Gastrocnemius medialis (tissue), 4 donors: Measurements from ENCODE around the gene ANKH.

Experiments
- CTCF ChIP-seq, 5 experiments: fragments of 450-650 bp in 3 of 5; fragments of 200-600 bp in 2 of 5; sonication (generic) in 2 of 5; IDR thresholded peaks in 4 of 5; conservative IDR thresholded peaks in 1 of 5; 1 replicate in 4 of 5; 2 replicates in 1 of 5; pipeline ENCODE4 v1.5.1; 2016 to 2019; ENCODE audit warnings: antibody characterized with exemption in 5 of 5, mild to moderate bottlenecking in 3 of 5, moderate library complexity in 3 of 5
- POLR2A ChIP-seq, 2 donors: fragments of 450-650 bp; IDR thresholded peaks; one replicate each; pipeline ENCODE4 v1.6.1; 2017; ENCODE audit warnings: antibody characterized with exemption in 2 of 2, mild to moderate bottlenecking in 2 of 2, moderate library complexity in 2 of 2

DNA sequence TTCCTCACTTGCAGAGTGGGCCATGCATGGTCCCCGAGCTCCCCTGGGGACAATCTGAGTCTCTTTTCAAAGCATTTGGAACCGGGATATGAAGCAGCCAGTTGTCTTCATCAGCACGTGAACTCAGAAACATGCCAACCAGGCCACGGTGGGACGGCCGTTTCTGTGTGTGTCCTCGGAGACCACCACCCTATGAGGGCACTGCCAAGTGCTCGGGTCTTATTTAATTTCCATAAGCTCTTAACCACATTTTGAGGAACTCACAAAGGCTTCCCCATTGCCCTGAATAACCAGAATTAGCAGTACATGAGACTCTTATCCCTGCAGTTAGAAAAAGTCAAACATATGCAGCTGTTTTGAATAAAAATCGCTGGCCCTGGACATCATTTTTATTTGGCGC, 146.9 kb downstream of the ANKH start:
- TF ChIP-seq CTCF (IDR thresholded peaks at IDR 0.05 in 4 of 5, conservative IDR thresholded peaks at IDR 0.05 in 1 of 5), result no peak
- no peak for TF ChIP-seq POLR2A (IDR thresholded peaks at IDR 0.05)
